Breast epithelium (tissue), 3 donors: ENCODE results near the gene RITA1.

ENCODE experiments used
- POLR2A ChIP-seq: fragments of 450-650 bp; IDR thresholded peaks from one replicate; pipeline ENCODE4 v1.6.1; 2016; ENCODE audit warnings: antibody characterized with exemption, mild to moderate bottlenecking, moderate library complexity
- POLR2AphosphoS5 ChIP-seq, 3 donors: sonication (generic); formaldehyde crosslinking; IDR thresholded peaks; one replicate each; pipeline ENCODE4 v1.6.1; 2017; ENCODE audit warnings: antibody characterized with exemption in 3 of 3
- TF ChIP-seq, protein P1 (sequence below), 3 donors: fragments of 450-650 bp; IDR thresholded peaks; one replicate each; pipeline ENCODE4 v1.5.1; 2016 to 2017; ENCODE audit warnings: antibody characterized with exemption in 3 of 3, mild to moderate bottlenecking in 3 of 3, moderate library complexity in 3 of 3

DNA sequence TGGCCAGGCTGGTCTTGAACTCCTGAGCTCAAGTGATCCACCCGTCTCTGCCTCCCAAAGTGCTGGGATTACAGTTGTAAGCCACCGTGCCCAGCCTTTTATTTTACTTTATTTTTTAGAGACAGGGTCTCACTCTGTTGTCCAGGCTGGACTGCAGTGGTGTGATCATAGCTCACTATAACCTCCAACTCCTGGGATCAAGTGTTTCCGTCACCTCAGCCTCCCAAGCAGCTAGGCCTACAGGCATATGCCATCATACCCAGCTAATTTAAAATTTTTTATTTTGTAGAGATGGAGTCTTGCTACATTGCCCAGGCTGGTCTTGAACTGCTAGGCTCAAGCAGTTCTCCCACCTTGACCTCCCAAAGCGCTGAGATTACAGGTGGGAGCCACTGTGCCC lies 39.4 kb downstream of the RITA1 start:
- TF ChIP-seq, protein P1, sequence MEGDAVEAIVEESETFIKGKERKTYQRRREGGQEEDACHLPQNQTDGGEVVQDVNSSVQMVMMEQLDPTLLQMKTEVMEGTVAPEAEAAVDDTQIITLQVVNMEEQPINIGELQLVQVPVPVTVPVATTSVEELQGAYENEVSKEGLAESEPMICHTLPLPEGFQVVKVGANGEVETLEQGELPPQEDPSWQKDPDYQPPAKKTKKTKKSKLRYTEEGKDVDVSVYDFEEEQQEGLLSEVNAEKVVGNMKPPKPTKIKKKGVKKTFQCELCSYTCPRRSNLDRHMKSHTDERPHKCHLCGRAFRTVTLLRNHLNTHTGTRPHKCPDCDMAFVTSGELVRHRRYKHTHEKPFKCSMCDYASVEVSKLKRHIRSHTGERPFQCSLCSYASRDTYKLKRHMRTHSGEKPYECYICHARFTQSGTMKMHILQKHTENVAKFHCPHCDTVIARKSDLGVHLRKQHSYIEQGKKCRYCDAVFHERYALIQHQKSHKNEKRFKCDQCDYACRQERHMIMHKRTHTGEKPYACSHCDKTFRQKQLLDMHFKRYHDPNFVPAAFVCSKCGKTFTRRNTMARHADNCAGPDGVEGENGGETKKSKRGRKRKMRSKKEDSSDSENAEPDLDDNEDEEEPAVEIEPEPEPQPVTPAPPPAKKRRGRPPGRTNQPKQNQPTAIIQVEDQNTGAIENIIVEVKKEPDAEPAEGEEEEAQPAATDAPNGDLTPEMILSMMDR (IDR thresholded peaks at IDR 0.05) = no peak
- TF ChIP-seq POLR2A (no peak), POLR2AphosphoS5 (IDR thresholded peaks at IDR 0.05) (no peak)
